Measurements from ENCODE around the gene RNU2-63P. TPM values are rescaled to one million over a fixed set of nuclear protein-coding genes. Genes with fewer than 3 reads are reported as not detected.
A peak's percentile ranks its signal among the peaks of the same experiment; 100 is the strongest.

RNU2-63P gene
- total RNA-seq, 1 donor from 2014 or later: 14.8 TPM

- no peak overlapping the region for H3K4me3 Mint-ChIP-seq
- TF ChIP-seq CTCF (IDR thresholded peaks at IDR 0.05; ENCODE audit: unreplicated experiment): no peak
- DNase-seq (ENCODE audit: low spot score in 2 of 2, unreplicated experiment in 2 of 2): no peak
- no peaks in the 10 kb centered on the region for H3K27me3 Mint-ChIP-seq (ENCODE audit: low read depth)
- H3K4me1 Mint-ChIP-seq: peaks cover 44% of the 10 kb centered on the region
- H3K27ac Mint-ChIP-seq: peak overlapping the region; percentile 2
- no peaks in the 10 kb centered on the region for H3K9me3 Mint-ChIP-seq
- no peaks in the 10 kb centered on the region for H3K36me3 Mint-ChIP-seq
These were observed 41.1 kb upstream of the RNU2-63P start for GRCh38 chr2:88057437-88057844.

GRCh38 chr2:88055371-88056128 lies 39.2 kb upstream of the RNU2-63P start, which contains the start of gene KRCC1:
Gene KRCC1, minus strand, starts transcription at chr2:88055783. Its CDS starts 27,220 bp downstream, at chr2:88028563.
- peak; percentile 89 to 96 for DNase-seq (ENCODE audit: low spot score in 2 of 2, unreplicated experiment in 2 of 2)
- Mint-ChIP-seq H3K9me3 (no peaks in the 10 kb centered on the region), H3K27me3 (ENCODE audit: low read depth) (no peaks in the 10 kb centered on the region), H3K4me3 (peak within 1 kb of the TSS; percentile 89), H3K27ac (peak within 1 kb of the TSS; percentile 98), H3K36me3 (no peaks in the 10 kb centered on the region), H3K4me1 (peaks cover 44% of the 10 kb centered on the region)
- no peak for TF ChIP-seq CTCF (IDR thresholded peaks at IDR 0.05; ENCODE audit: unreplicated experiment)

GRCh38 chr2:88054782-88055370 lies 38.5 kb upstream of the RNU2-63P start:
- Mint-ChIP-seq H3K27me3 (ENCODE audit: low read depth) (no peaks in the 10 kb centered on the region), H3K4me1 (peaks cover 44% of the 10 kb centered on the region), H3K36me3 (no peaks in the 10 kb centered on the region), H3K27ac (peak overlapping the region; percentile 95), H3K9me3 (no peaks in the 10 kb centered on the region), H3K4me3 (peak overlapping the region; percentile 89)
- TF ChIP-seq CTCF (IDR thresholded peaks at IDR 0.05; ENCODE audit: unreplicated experiment): no peak
- no peak for DNase-seq (ENCODE audit: low spot score in 2 of 2, unreplicated experiment in 2 of 2)

GRCh38 chr2:88053934-88054781 lies 37.8 kb upstream of the RNU2-63P start:
- Mint-ChIP-seq H3K4me3 (peak overlapping the region; percentile 89), H3K4me1 (peaks cover 44% of the 10 kb centered on the region), H3K27me3 (ENCODE audit: low read depth) (no peaks in the 10 kb centered on the region), H3K9me3 (no peaks in the 10 kb centered on the region), H3K36me3 (peaks cover under 1% of the 10 kb centered on the region), H3K27ac (peak overlapping the region; percentile 95)
- TF ChIP-seq CTCF (IDR thresholded peaks at IDR 0.05; ENCODE audit: unreplicated experiment): no peak
- DNase-seq (ENCODE audit: low spot score in 2 of 2, unreplicated experiment in 2 of 2): no peak

- Mint-ChIP-seq H3K36me3 (peaks cover 5% of the 10 kb centered on the region), H3K9me3 (no peaks in the 10 kb centered on the region), H3K27me3 (ENCODE audit: low read depth) (no peaks in the 10 kb centered on the region), H3K4me3 (peak overlapping the region; percentile 89), H3K27ac (peak overlapping the region; percentile 95), H3K4me1 (peaks cover 44% of the 10 kb centered on the region)
- no peak for TF ChIP-seq CTCF (IDR thresholded peaks at IDR 0.05; ENCODE audit: unreplicated experiment)
- no peak for DNase-seq (ENCODE audit: low spot score in 2 of 2, unreplicated experiment in 2 of 2)
These were observed 36.9 kb upstream of the RNU2-63P start for GRCh38 chr2:88053296-88053695.

Measured in mesothelial cell of epicardium (in vitro differentiated cells).